Fibroblast of skin of right quadriceps (primary cell): Measurements from ENCODE around the gene XYLT1.
A peak's percentile ranks its signal among the peaks of the same experiment; 100 is the strongest.

Source experiments
- DNase-seq: peaks from one replicate; pipeline ENCODE4 v3.0.0-alpha.2; 2013

The XYLT1 gene

GRCh38 chr16:17457997-17458396, 12.8 kb downstream of the XYLT1 start:
- DNase-seq, result no peak

- DNase-seq, result no peak
Measured at GRCh38 chr16:17457513-17457912, 13.2 kb downstream of the XYLT1 start.

GRCh38 chr16:17454162-17454730, 16.5 kb downstream of the XYLT1 start:
- no peak for DNase-seq

- no peak for DNase-seq
Measured at GRCh38 chr16:17453364-17454038, 17.3 kb downstream of the XYLT1 start.

GRCh38 chr16:17452922-17453321, 17.8 kb downstream of the XYLT1 start:
- peak; percentile 68 for DNase-seq

GRCh38 chr16:17451843-17452242, 18.9 kb downstream of the XYLT1 start:
- DNase-seq, result no peak

GRCh38 chr16:17450291-17450690, 20.5 kb downstream of the XYLT1 start:
- no peak for DNase-seq

- DNase-seq, result no peak
Measured at GRCh38 chr16:17448640-17449638, 21.8 kb downstream of the XYLT1 start.

- DNase-seq, result no peak
Measured at GRCh38 chr16:17447101-17447569, 23.6 kb downstream of the XYLT1 start.

- DNase-seq, result no peak
Measured at GRCh38 chr16:17446661-17447060, 24.1 kb downstream of the XYLT1 start.

GRCh38 chr16:17445421-17445820, 25.3 kb downstream of the XYLT1 start:
- no peak for DNase-seq

GRCh38 chr16:17444658-17445057, 26.1 kb downstream of the XYLT1 start:
- no peak for DNase-seq

GRCh38 chr16:17440131-17440530, 30.6 kb downstream of the XYLT1 start:
- no peak for DNase-seq

- DNase-seq, result no peak
Measured at GRCh38 chr16:17439580-17439979, 31.2 kb downstream of the XYLT1 start.

GRCh38 chr16:17437981-17438380, 32.8 kb downstream of the XYLT1 start:
- DNase-seq, result no peak

- DNase-seq, result peak; percentile 27
Measured at GRCh38 chr16:17437127-17437720, 33.5 kb downstream of the XYLT1 start.

- no peak for DNase-seq
Measured at GRCh38 chr16:17435318-17435717, 35.4 kb downstream of the XYLT1 start.

GRCh38 chr16:17433577-17434451, 36.9 kb downstream of the XYLT1 start:
- DNase-seq, result no peak

- peak; percentile 64 for DNase-seq
Measured at GRCh38 chr16:17432901-17433576, 37.7 kb downstream of the XYLT1 start.

- DNase-seq, result no peak
Measured at GRCh38 chr16:17431968-17432625, 38.7 kb downstream of the XYLT1 start.

- peak; percentile 46 for DNase-seq
Measured at GRCh38 chr16:17431012-17431411, 39.7 kb downstream of the XYLT1 start.
